Mesenchymal stem cell (in vitro differentiated cells and primary cell): ENCODE results near the gene SLC6A13.

Source experiments
- DNase-seq: peaks from one replicate; pipeline ENCODE4 v3.0.0-alpha.2; 2013
- H2AFZ ChIP-seq: one replicate; pipeline ENCODE4 v1.6.1; 2013; ENCODE audit warnings: low read depth, mild to moderate bottlenecking, control low read depth, inconsistent platforms, low read length, moderate library complexity
- H2AK5ac ChIP-seq: 2 replicates; pipeline ENCODE4 v1.6.1; 2013; ENCODE audit warnings: low read length, moderate library complexity, mild to moderate bottlenecking, inconsistent platforms; ENCODE audit not compliant: severe bottlenecking
- H2BK120ac ChIP-seq: one replicate; pipeline ENCODE4 v1.6.1; 2013; ENCODE audit warnings: low read depth, mild to moderate bottlenecking, inconsistent platforms, low read length, moderate library complexity
- H2BK12ac ChIP-seq, 2 experiments: one replicate each; pipeline ENCODE4 v1.6.1; 2013; ENCODE audit warnings: inconsistent platforms in 2 of 2, low read length in 2 of 2, mild to moderate bottlenecking in 2 of 2, moderate library complexity in 2 of 2, control low read depth in 1 of 2
- H2BK15ac ChIP-seq: one replicate; pipeline ENCODE4 v1.6.1; 2013; ENCODE audit warnings: mild to moderate bottlenecking, low read depth, inconsistent platforms; ENCODE audit not compliant: poor library complexity, severe bottlenecking
- H2BK5ac ChIP-seq: 2 replicates; pipeline ENCODE4 v1.6.1; 2013; ENCODE audit warnings: low read depth, mild to moderate bottlenecking, low read length, control low read depth, inconsistent platforms; ENCODE audit not compliant: poor library complexity, severe bottlenecking
- H3K14ac ChIP-seq, 2 experiments: one replicate each; pipeline ENCODE4 v1.6.1; 2013; ENCODE audit warnings: inconsistent platforms in 2 of 2, low read length in 2 of 2, control low read depth in 1 of 2, mild to moderate bottlenecking in 1 of 2, moderate library complexity in 1 of 2
- H3K18ac ChIP-seq, 2 experiments: one replicate each; pipeline ENCODE4 v1.6.1; 2013; ENCODE audit warnings: inconsistent platforms in 2 of 2, low read length in 2 of 2, control low read depth in 1 of 2, low read depth in 1 of 2, mild to moderate bottlenecking in 1 of 2
- H3K23ac ChIP-seq, 2 experiments: one replicate each; pipeline ENCODE4 v1.6.1; 2013; ENCODE audit warnings: inconsistent platforms in 2 of 2, low read length in 2 of 2, mild to moderate bottlenecking in 2 of 2, moderate library complexity in 2 of 2, control low read depth in 1 of 2
- H3K27ac ChIP-seq: 2 replicates; pipeline ENCODE4 v1.5.1; 2013; ENCODE audit warnings: mild to moderate bottlenecking, moderate library complexity, low read length, control low read depth, inconsistent platforms; ENCODE audit not compliant: poor library complexity, severe bottlenecking
- H3K27me3 ChIP-seq, 2 experiments: 2 replicates each; pipeline versions ENCODE4 v1.6.1 to v1.7.0; 2013; ENCODE audit warnings: low read length in 2 of 2, mild to moderate bottlenecking in 2 of 2, moderate library complexity in 2 of 2, control low read depth in 1 of 2, inconsistent platforms in 1 of 2; ENCODE audit not compliant: control insufficient read depth in 1 of 2, insufficient read depth in 1 of 2
- H3K36me3 ChIP-seq, 2 experiments: 2 replicates each; pipeline versions ENCODE4 v1.6.1 to v1.7.0; 2013; ENCODE audit warnings: low read length in 2 of 2, control low read depth in 1 of 2, inconsistent platforms in 1 of 2, low read depth in 1 of 2, mild to moderate bottlenecking in 1 of 2; ENCODE audit not compliant: insufficient read depth in 2 of 2, control insufficient read depth in 1 of 2
- H3K4ac ChIP-seq, 2 experiments: one replicate each; pipeline ENCODE4 v1.6.1; 2013; ENCODE audit warnings: inconsistent platforms in 2 of 2, low read length in 2 of 2, mild to moderate bottlenecking in 2 of 2, moderate library complexity in 2 of 2, control low read depth in 1 of 2, low read depth in 1 of 2
- H3K4me1 ChIP-seq: 2 replicates; pipeline ENCODE4 v1.6.1; 2013; ENCODE audit warnings: low read depth, low read length, control low read depth; ENCODE audit not compliant: control insufficient read depth, insufficient read depth
- H3K4me2 ChIP-seq: 2 replicates; pipeline ENCODE4 v1.6.1; 2013; ENCODE audit warnings: low read length, mild to moderate bottlenecking, inconsistent platforms; ENCODE audit not compliant: poor library complexity, severe bottlenecking
- H3K4me3 ChIP-seq, 2 experiments: 2 replicates each; pipeline versions ENCODE4 v1.5.1 to v1.7.0; 2013; ENCODE audit warnings: low read length in 2 of 2, mild to moderate bottlenecking in 2 of 2, control low read depth in 1 of 2, low read depth in 1 of 2; ENCODE audit not compliant: insufficient read depth in 1 of 2
- H3K79me1 ChIP-seq: replicated peaks from 2 replicates; pipeline ENCODE4 v1.6.1; 2013; ENCODE audit warnings: mild to moderate bottlenecking, control low read depth, low read length, inconsistent platforms; ENCODE audit not compliant: poor library complexity, severe bottlenecking
- H3K9ac ChIP-seq: 2 replicates; pipeline ENCODE4 v1.7.0; 2013; ENCODE audit warnings: mild to moderate bottlenecking, low read length, moderate library complexity
- H3K9me3 ChIP-seq: 2 replicates; pipeline ENCODE4 v1.7.0; 2013; ENCODE audit warnings: mild to moderate bottlenecking, low read length; ENCODE audit not compliant: control insufficient read depth
- H4K8ac ChIP-seq: one replicate; pipeline ENCODE4 v1.6.1; 2013; ENCODE audit warnings: inconsistent platforms, mild to moderate bottlenecking, low read length, moderate library complexity
- H4K91ac ChIP-seq: one replicate; pipeline ENCODE4 v1.6.1; 2013; ENCODE audit warnings: mild to moderate bottlenecking, low read length, inconsistent platforms
- WGBS: methylation state at CpG from one replicate; pipeline ENCODE4 v1.1.7; 2013; ENCODE audit warnings: mixed read lengths; 5-methylcytosine and 5-hydroxymethylcytosine counted together

The SLC6A13 gene

DNA sequence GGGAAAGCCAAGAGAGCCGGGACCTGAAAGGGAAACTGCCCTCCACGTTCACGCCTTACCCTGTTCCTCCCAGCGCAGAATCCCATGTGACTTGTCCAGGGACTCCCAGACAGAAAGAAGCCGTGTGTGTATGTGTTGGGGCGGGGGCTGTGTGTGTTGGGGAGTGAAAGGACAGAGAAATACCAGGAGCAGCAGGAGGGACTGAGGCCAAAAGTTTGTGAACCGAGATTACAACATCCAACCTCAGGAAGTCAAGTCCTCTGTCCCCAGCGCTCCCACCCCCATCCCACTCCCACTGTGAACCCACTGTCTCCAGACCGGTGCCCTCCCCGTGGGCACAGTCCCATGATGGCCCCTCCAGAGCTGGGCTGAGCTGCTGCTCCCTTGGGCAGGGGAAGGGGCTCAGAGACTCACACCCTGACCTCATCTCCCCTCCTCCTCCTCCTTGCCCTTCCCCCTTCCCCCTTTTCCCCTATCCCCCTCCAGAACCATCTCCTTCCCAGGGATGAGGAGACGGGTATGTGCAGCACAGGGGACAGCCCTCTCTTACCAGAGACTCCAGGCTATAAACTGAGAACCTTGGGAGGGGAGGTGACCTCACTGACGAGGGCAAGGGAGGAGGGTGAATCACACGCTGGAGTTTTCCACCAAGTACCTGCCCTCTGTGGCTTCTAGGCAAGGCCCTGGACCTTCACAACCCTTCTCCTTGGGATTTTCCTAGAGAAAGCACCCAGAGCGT, 48.5 kb downstream of the SLC6A13 start, which contains the start of gene SLC6A12:
TSS of gene SLC6A12 (minus strand) at position 155 of the 739 bp plus-strand sequence. CDS start 4,171 bp downstream, outside the sequence.
- 41% methylated on average over 14 of the region's 14 CpGs for WGBS

DNA sequence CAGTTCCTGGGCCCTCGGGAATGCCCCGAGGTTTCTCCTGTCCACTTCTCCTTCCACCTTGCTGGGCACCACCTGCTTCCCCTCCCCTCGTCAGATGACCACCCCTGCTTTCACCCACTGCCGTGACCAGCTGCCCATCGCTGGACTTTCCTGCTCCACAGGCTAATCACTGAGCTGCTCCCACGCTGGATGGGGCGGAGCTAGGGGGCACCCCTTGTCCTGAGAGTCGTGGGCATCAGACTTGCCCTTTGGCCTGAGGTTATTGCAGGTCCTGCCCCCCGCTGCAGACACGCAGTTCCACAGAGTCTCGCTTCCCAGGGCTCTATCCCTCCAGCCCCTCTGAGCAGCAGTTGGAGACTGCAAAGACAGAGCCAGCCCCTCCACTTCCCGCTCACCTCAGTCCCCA, 49.1 kb downstream of the SLC6A13 start:
- H2AK5ac ChIP-seq = no peak overlapping the region
- H4K8ac ChIP-seq = no peak overlapping the region
- H2AFZ ChIP-seq = no peak overlapping the region
- no peaks in the 10 kb centered on the region for H3K79me1 ChIP-seq
- H3K4me1 ChIP-seq = peaks cover 23% of the 10 kb centered on the region
- H3K4ac ChIP-seq = no peak overlapping the region
- H2BK12ac ChIP-seq = no peak overlapping the region
- no peak overlapping the region for H3K4me2 ChIP-seq
- H3K4me3 ChIP-seq = no peak overlapping the region
- H3K9ac ChIP-seq = no peak overlapping the region
- H3K27me3 ChIP-seq = peaks cover 57 to 91% of the 10 kb centered on the region in 2 experiments
- H3K18ac ChIP-seq = no peak overlapping the region
- 81% methylated on average over 12 of the region's 12 CpGs for WGBS
- H2BK5ac ChIP-seq = no peak overlapping the region
- H2BK120ac ChIP-seq = no peak overlapping the region
- no peaks in the 10 kb centered on the region for H3K36me3 ChIP-seq
- no peak overlapping the region for H2BK15ac ChIP-seq
- no peak for DNase-seq
- no peak overlapping the region for H3K23ac ChIP-seq
- no peak overlapping the region for H4K91ac ChIP-seq
- no peak overlapping the region for H3K27ac ChIP-seq
- H3K9me3 ChIP-seq = no peaks in the 10 kb centered on the region
- H3K14ac ChIP-seq = peak overlapping the region in 1 of 2 experiments; percentile 14

More for the DNA sequence above, 48.5 kb downstream of the SLC6A13 start, which contains the start of gene SLC6A12:
- Histone ChIP-seq H3K27ac (no peak within 1 kb of the TSS), H3K36me3 (no peaks in the 10 kb centered on the region), H3K14ac (peak within 1 kb of the TSS in 1 of 2 experiments; percentile 14), H2BK15ac (no peak within 1 kb of the TSS), H3K4ac (no peak within 1 kb of the TSS), H4K8ac (no peak within 1 kb of the TSS), H2AFZ (no peak within 1 kb of the TSS), H3K4me3 (no peak within 1 kb of the TSS), H3K9ac (no peak within 1 kb of the TSS), H3K79me1 (no peaks in the 10 kb centered on the region), H3K27me3 (peaks cover 53 to 90% of the 10 kb centered on the region in 2 experiments), H2BK120ac (no peak within 1 kb of the TSS), H2AK5ac (no peak within 1 kb of the TSS), H2BK12ac (no peak within 1 kb of the TSS), H2BK5ac (no peak within 1 kb of the TSS), H4K91ac (no peak within 1 kb of the TSS), H3K9me3 (no peaks in the 10 kb centered on the region), H3K23ac (no peak within 1 kb of the TSS), H3K18ac (no peak within 1 kb of the TSS), H3K4me2 (no peak within 1 kb of the TSS), H3K4me1 (peaks cover 20% of the 10 kb centered on the region)
- no peak for DNase-seq

DNA sequence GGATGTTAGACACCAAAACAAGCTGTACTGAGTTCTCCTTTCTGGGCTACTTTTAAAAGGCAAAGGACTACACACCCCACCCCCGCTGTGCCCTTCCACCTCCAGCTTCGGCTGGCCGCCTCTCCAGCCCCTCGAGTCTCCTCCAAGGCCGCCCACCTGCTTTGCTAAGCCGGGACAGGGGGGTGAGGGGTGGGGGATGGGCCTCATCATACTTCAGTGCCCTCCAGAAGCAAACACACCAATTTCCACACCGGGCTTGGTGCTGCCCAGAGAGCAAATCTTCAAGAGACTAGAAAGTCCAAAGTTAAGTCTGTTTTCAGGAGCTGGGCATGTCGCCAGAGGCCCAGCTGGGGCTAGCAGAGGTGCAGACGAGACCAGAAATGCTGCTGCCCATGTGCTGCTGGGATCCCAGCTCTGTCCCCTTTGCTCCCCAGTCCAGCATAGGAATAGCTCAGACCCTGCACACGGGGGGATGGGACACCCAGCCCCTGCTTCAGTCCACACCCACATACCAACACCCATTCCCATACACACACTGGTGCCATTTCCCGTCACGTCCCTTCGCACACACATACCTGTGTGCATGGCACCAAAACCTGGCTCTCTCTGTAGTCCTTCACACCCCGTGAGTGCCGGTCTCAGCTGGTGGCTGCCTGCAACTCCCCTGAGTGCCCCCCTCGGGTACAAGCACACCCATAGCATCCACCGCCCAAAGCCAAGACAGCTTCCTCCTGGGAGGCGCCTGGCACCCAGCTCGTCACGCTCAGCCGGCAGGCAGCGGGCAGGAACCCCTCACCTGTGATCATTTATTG, 49.7 kb downstream of the SLC6A13 start:
- no peak overlapping the region for H3K18ac ChIP-seq

DNA sequence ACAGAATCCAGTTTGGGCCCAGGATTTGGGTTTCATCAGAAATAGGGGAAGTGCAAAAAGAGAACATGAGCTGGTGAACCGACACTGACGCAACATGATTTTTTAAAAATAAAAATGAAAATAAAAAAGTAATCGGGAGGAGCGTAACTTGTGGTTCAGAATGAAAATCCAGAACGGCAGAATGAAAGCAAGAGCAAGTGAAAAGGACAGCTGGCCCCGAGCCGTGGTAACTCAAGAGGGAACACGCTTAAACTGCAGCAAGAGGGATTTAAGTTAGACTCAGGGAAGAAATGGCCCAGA, 50.3 kb downstream of the SLC6A13 start:
- Histone ChIP-seq H4K8ac (no peak overlapping the region), H3K4me2 (no peak overlapping the region), H2BK5ac (no peak overlapping the region), H3K18ac (no peak overlapping the region), H3K14ac (no peak overlapping the region), H3K79me1 (no peaks in the 10 kb centered on the region), H3K4ac (no peak overlapping the region), H3K9me3 (no peaks in the 10 kb centered on the region), H3K4me1 (peaks cover 23% of the 10 kb centered on the region), H2BK15ac (no peak overlapping the region), H3K23ac (no peak overlapping the region), H3K36me3 (no peaks in the 10 kb centered on the region), H3K4me3 (no peak overlapping the region), H2BK120ac (no peak overlapping the region), H4K91ac (no peak overlapping the region), H3K9ac (no peak overlapping the region), H2BK12ac (no peak overlapping the region), H2AK5ac (no peak overlapping the region), H2AFZ (no peak overlapping the region), H3K27ac (no peak overlapping the region), H3K27me3 (peaks cover 57 to 95% of the 10 kb centered on the region in 2 experiments)
- DNase-seq = no peak
- WGBS = 89% methylated on average over 8 of the region's 8 CpGs

More for the DNA sequence above, 49.7 kb downstream of the SLC6A13 start:
- H3K14ac ChIP-seq = no peak overlapping the region
- H2BK12ac ChIP-seq = no peak overlapping the region
- no peak overlapping the region for H2AFZ ChIP-seq
- no peak overlapping the region for H4K91ac ChIP-seq
- H3K79me1 ChIP-seq = no peaks in the 10 kb centered on the region
- no peak overlapping the region for H2BK5ac ChIP-seq
- H3K4me1 ChIP-seq = peaks cover 23% of the 10 kb centered on the region
- peaks cover 57 to 92% of the 10 kb centered on the region in 2 experiments for H3K27me3 ChIP-seq
- no peak overlapping the region for H3K27ac ChIP-seq
- H2BK15ac ChIP-seq = no peak overlapping the region
- H2BK120ac ChIP-seq = no peak overlapping the region
- H3K23ac ChIP-seq = no peak overlapping the region
- 77% methylated on average over 16 of the region's 22 CpGs for WGBS
- H4K8ac ChIP-seq = no peak overlapping the region
- no peak overlapping the region for H2AK5ac ChIP-seq
- no peak overlapping the region for H3K4ac ChIP-seq
- peak overlapping the region; percentile 24 for H3K4me2 ChIP-seq
- H3K36me3 ChIP-seq = no peaks in the 10 kb centered on the region
- no peaks in the 10 kb centered on the region for H3K9me3 ChIP-seq
- H3K4me3 ChIP-seq = no peak overlapping the region
- DNase-seq = no peak
- no peak overlapping the region for H3K9ac ChIP-seq
